ENCODE data around the gene FAM50B.

The FAM50B gene, protein sequence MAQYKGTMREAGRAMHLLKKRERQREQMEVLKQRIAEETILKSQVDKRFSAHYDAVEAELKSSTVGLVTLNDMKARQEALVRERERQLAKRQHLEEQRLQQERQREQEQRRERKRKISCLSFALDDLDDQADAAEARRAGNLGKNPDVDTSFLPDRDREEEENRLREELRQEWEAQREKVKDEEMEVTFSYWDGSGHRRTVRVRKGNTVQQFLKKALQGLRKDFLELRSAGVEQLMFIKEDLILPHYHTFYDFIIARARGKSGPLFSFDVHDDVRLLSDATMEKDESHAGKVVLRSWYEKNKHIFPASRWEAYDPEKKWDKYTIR

DNA sequence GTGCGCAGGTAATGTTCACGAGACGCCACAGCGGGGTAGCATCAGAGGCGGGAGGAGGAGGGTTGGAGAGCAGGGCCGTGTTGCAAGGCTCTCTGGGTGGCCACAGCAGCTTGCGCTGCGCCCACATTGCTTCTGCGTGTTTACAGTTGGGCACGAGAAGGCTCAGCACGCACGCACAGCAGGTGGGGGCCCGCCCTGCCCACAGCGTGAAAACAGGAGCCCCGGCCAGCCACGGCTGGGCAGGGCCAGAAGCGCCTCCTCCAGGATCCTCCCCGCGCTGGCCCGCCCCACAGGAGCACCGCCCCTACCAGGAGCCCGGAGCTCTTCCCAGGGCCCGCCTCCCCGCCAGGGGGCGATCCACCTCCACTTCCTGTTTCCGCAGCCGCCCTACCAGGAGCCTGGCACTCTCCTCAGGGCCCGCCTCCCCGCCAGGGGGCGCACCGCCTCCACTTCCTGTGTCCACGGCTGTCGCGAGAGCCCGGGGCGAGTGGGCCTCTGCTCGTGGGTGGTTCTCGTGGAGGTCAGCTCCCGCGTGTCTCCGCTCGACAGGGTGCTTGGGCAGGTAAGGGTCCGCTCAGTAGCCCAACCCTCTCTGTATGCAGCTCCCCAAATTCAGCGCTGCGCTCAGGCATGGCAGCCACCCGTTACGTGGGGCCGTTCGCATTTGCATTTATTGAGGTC, at the start of gene FAM50B:
TSS of gene FAM50B (plus strand) at position 449 of the 681 bp plus-strand sequence. CDS start 439 bp downstream, outside the sequence.
- DNase-seq (ENCODE audit: low read depth in 2 of 3, low spot score in 1 of 3) = peak; percentile 83 to 86 (median 86)

DNA sequence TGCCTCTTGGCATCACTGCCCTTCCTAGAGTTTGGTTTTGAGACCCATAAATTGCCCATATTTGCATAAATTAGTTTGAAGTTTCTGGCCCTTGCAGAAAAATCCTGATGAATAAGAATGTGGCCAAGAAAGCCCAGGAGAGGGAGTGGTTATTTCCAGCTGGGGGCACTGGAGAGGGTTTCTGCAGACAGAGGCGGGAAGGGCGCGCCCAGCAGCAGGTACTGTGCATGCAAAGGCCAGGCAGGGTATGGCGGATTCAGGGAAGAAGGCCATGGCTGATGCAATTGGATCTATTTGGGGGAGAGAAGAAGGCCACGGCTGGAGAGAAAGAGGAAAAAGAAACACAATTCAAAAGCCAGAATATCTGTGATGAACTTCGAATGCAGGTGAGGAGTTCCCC, 49.5 kb upstream of the FAM50B start:
- no peak for DNase-seq (ENCODE audit: low read depth in 2 of 3, low spot score in 1 of 3)

DNA sequence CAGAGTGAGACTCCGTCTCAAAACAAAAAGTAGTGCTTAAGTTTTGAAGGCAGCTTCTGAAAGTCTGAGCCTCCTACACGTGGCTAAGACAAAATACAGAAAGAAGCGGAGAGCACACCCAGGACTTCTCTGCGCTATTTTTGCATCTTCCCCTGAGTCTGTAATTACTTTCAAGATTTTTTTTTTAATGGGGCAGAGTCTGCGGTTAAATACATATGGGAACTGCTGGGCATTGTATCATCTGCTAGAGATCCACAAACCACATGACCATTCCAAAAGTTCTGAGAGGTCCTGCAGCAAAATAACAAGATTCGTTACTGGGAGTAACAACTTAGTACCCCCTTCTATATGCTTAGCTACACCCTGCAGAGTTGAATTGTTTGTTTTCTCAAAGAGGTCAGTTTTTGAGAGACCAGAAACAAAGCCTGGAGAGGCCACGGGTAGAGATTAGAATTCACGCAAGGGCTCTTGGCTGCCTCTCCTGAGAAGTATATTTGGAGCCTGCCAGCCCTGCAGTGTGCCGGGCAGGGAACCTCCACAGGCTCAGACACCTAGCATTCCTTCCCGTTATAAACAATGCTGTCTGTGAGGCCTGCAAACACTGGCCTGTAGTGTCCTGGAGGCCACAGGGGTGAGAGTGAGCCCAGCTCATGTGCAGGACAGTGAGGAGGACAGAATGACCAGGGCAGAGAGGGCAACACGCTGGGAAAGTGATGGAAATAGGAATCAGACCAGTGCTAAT, 48.2 kb upstream of the FAM50B start:
- no peak for DNase-seq (ENCODE audit: low read depth in 2 of 3, low spot score in 1 of 3)

DNA sequence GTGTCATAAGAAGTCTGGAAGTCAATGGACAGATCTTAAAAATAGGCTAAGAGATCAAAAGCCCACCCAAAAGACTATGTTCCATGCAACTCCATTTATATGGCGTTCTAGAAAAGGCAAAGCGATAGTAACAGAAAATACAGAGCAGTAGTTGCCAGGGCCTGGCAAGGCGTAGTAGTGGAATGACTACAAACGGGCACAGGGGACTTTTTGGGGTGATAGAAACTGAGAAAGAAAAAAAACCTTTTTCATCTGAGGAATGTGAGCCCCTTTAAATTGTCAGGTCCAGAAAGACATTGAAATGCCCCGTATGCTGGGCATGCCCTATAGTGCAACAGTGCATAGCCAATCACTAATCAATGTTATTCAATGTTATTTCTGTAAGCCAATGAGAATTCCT, 47.2 kb upstream of the FAM50B start:
- DNase-seq (ENCODE audit: low read depth in 2 of 3, low spot score in 1 of 3) = no peak

DNA sequence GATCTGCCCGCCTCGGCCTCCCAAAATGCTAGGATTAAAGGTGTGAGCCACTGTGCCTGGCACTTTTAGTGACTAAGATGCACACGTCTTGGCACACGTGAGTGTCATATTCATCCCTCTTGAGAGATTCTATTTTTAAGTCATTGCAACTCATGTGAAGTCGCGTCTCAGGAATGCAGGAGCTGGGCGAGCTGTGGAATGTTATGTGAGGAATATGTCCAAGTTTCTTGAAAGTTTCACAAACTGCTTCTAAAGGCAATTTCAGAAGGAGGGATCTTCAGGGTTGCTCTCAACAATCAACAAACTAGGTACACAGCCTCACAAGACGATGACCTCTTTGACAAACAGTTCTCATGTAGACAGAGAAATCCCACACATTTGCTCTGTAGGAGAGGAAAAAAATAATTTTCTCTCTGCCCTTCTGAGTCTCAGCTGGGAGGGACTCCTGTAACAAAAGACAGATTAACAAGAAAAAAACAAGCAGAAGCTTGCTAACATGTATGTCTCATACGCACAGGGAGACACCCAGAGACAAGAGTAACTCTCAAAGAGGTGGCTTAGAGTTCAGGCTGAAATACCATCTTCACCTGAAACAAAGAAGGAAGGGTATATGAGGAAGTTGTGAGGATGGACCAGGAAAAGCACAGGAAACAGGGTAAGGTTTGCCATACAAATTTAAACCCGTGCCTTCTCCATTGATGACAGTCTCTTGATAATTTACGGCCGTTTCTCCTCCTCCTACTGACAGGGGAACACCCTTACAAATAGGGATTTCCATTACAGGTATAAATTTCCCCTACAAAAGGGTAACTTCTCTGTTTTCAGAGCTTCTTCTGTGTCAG, 45.3 kb upstream of the FAM50B start:
- DNase-seq (ENCODE audit: low read depth in 2 of 3, low spot score in 1 of 3) = no peak

DNA sequence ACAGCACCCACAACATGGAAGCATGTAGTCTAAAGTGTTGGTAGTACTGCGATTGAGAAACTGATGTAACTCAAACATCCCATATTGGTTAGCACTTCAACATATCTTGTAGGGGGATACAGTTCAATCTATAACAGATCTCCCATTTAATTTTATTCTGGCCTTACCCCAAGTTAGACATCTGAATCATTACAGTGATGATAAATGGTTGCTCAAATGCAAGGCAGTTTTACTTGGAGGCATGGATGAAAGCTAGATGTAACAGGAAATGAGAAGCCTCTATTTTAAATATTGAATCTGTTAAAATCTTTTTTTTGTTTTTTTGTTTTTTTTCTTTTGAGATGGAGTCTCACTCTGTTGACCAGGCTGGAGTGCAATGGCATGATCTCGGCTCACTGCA, 44.2 kb upstream of the FAM50B start:
- no peak for DNase-seq (ENCODE audit: low read depth in 2 of 3, low spot score in 1 of 3)

DNA sequence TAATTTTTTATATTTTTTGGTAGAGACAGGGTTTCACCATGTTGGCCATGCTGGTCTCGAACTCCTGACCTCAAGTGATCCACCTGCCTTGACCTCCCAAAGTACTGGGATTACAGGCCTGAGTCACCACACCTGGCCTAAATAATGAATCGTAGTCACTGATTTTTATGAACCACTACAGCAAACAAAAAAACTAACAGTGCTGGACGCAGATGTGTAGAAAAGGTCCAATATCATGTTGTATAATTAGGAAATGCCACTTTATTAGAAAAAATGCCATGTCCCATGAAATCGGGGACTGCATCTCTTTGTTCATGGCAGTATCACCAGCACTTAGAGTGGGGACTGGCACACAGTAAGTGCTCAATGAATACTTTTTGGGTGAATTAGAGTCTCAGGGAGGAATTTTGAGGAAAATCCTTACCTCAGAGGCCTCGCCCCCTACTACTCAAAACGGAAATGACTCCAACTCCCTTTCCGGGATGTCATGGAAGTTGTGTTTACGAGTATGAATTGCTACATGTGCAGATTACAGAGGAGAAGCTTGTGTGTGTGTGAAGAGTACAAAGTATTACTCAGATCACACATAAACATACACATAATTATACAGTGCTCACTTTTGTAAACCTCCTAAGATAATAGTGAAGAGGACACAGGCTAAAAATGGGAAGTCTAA, 43.6 kb upstream of the FAM50B start:
- DNase-seq (ENCODE audit: low read depth in 2 of 3, low spot score in 1 of 3) = no peak

DNA sequence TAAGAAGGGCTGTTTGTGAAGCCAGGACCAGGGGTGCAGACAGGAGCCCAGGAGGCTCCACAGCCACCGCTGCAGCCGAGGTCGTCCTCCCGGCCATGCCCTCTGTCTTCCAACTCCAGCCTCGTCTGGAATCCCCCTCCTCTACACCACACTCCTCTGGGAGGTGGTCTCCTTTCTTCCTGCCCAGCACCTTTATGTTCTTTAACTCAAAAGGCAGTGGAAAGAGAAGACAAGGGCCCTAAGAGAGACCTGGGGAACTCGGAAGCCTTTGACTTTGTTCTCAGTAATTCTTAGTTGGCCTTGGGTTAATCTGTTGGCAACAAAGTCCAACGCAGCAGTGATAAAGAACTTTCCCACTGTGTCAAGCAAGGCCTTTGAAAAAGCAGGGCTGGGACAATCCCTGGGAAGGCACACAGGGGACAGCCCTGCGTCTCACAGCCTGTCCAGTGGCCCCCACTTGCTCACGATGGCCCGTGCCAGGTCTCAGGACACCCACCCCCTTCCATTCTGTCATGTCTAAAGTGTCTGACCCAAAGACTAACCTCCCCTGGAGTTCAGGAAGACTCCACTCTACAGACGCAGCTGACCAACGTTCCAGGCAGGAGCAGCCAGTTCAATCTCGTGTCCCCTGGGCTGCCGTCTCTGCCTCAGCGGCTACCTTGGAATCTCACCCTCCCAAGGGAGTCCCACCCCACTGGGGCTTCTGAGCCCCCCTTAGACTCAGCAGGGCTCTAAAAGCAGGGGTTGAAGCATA, 42.8 kb upstream of the FAM50B start:
- DNase-seq (ENCODE audit: low read depth in 2 of 3, low spot score in 1 of 3) = no peak

DNA sequence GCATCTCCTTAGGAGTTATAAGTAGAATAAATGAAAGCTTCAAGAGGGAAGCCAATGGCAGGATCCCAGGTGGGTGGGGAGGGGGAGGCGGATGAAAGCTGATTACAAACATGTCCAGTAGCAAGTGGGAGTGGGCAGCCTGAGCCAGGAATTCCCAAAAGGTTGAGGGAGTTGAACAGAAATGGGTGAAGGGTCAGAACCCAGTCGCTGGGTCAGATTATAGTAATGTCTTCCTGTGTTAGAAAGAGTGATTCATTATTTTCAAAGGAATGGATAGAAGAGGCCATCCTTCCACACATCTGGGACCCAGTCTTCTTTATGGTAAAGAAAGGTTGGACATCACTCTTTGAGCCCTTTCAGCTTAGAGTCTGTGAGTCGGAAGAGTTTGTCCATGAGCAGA, 41.0 kb upstream of the FAM50B start:
- no peak for DNase-seq (ENCODE audit: low read depth in 2 of 3, low spot score in 1 of 3)

DNA sequence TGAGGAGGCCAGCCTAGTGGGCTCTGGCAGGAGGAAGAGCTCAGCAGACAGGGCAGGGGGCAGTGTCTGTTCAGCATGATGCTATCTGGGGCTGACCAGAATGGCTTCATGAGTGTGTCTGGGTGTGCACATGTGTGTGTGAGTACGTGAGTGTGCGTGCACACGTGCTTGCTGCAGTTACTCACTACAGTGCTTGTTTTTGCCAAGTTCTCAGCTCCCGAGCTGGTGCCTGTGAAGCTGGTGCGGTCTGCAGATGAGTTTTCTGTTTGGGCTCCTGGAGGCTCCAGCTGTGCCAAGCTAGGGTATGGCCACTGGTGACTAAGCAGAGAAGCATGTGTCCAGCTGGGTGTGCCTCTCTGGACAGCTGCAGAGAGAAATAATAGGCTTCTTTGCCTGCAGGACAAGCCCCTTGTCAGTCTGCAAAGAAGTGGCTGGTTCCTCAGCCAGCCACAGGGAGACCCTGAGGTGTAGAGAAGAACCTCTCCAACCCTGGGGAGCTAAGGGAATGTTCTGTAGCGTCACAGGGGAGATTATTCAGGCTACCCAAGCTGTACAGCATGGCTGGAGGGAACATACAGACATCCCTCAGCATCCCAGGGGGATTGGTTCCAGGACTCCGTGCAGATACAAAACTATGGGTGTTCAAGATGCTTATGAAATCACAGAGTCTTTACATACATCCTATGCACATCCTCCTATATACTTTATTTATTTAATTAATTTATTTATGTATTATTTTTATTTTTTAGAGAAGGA, 40.2 kb upstream of the FAM50B start:
- DNase-seq (ENCODE audit: low read depth in 2 of 3, low spot score in 1 of 3) = no peak

DNA sequence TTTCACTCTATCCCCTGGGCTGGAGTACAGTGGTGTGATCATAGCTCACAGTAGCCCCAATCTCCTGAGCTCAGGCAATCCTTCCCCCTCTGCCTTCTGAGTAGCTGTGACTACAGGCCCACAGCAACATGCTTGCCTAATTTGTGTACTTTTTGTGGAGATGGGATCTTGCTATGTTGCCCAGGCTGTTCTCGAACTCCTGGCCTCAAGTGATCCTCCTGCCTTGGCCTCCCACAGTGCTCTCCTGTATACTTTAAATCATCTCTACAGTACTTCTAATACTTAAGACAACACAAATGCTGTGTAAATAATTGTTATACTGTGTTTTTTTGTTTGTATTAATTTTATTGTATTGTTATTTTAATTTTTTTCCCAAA, 39.7 kb upstream of the FAM50B start:
- no peak for DNase-seq (ENCODE audit: low read depth in 2 of 3, low spot score in 1 of 3)

DNA sequence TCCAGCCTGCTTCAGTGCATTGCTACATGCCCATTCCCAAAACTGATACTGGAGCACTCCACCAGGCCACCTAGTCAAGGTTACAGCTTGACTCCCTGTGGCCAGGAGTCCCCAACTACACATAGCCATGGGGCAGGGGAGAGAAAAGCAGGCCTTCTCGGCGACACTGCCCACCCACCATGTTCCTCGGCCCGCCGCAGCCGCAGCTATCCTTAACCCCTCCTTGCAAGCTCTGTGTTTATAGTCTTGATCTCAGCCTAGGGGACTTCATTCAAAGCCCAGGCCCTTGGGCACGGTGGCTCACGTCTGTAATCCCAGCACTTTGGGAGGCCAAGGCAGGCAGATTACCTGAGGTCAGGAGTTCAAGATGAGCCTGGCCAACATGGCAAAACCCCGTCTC, 39.2 kb upstream of the FAM50B start:
- DNase-seq (ENCODE audit: low read depth in 2 of 3, low spot score in 1 of 3) = no peak

DNA sequence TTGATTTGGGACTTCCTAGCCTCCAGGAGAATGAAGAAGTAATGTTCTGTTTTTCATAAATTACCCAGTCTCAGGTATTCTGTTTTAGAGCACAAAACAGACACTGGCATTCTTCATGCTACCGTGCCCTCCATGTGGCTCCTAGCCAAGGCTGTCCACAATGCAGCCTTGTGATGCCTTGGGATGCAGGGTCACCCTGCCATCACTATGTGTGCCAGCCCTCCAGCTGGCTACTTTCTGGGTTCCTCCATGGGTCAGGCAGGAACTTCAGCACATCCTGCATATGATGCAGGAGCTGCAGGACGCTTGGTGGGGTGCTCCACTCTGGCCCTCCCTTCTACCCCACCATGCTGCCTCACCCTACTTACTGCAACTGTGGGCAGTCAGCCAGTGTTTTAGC, 38.0 kb upstream of the FAM50B start:
- DNase-seq (ENCODE audit: low read depth in 2 of 3, low spot score in 1 of 3) = no peak

DNA sequence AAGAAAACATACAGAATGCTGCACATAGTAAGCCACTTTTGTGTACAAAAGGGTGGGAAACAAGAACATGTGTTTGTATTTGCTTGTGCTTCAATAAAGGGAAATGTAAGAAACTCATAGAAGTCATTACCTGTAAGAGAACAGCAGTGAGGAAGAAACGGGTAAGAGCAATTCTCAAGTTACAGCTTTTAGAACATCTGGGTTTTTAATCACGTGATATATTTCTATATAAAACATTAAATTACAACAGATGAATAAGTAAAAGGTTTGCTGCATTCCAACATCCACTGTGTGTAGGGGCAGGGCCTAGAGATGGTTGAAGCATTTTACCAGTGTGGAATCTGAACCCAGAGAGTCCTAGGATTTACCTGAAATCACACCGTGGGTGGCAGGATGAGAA, 36.6 kb upstream of the FAM50B start:
- DNase-seq (ENCODE audit: low read depth in 2 of 3, low spot score in 1 of 3) = no peak

DNA sequence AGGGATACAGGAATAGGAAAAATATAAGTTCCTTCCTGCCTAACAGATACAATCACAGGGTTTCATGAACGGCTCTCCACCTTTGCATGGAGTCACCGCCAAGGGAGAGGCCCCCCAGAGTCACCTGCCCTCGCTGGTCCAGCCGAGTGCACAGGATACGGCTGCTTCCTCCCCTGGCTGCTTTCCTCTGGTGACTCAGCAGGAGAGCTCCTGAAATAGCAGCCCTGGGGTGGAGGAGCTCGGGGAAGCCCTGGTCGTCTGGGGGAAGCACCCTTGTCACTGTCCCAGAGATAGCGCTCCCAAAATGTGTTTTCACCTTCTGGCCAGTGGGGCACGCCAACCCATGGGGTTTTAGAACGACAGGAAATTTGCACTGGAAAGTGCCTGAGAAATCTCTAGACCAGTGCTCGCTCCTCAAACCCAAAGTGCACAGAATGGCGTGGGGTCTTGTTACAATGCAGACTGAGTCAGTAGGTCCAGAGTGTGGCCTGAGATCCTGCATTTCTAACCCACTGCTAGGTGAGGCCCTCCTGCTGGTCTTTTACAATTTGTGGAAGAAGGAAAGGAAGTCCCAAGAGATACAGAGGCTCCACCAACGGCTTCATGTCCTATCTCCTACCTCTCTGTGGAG, 35.9 kb upstream of the FAM50B start:
- DNase-seq (ENCODE audit: low read depth in 2 of 3, low spot score in 1 of 3) = no peak

DNA sequence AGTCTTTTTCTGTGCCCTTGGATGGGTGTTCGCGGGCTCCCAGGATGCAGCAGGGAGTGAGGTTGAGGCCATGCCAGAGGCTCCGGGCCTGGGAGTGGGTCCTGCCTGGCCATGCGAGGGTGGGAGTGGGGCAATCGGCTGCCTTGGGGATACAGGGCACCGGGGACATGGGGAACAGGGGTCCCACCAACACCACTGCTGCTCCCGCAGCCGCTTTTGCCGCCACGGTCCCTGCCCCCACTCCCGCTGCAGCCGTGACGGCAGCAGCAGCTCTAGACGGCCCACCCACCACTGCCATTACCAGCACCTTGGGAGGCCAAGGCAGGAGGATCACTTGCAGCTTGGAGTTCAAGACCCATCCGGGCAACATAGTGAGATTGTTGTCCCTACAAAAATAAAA, 35.3 kb upstream of the FAM50B start:
- DNase-seq (ENCODE audit: low read depth in 2 of 3, low spot score in 1 of 3) = no peak

DNA sequence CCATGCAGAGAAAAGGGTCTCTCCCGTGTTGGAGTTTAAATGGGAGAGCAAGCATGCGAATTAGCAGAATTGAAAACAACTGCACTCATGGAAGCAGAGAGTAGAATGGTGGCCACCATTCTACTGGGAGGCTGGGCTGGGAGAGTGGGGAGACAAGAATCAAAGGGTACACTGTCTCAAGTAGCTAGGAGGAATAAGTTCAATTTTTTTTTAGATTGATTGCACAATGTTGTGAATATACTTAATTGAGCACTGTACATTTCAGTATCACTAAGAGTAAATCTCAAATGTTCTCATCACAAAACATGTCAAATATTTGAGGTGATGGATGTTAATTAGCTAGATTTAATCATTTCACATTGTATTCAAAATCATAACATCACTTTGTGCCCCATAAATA, 34.6 kb upstream of the FAM50B start:
- DNase-seq (ENCODE audit: low read depth in 2 of 3, low spot score in 1 of 3) = no peak

DNA sequence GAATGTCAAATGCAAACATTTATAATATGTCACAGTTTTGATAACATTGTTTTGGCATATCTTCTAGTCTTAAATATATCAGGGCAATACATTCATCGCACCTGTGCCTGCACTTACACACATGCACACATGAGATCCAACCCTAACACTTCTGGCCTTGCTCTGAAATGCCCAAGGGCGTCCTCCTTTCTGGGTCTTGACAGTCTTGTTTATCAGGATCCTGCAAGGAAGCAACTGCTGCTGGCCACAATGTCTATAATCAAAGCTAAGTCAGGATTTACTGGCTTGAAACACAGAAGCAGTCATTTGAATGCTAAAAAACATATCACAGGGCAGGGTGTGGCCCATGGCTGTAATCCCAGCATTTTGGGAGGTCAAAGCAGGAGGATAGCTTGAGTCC, 32.9 kb upstream of the FAM50B start:
- no peak for DNase-seq (ENCODE audit: low read depth in 2 of 3, low spot score in 1 of 3)
